ENCODE data around the gene TMEM203.

Gene TMEM203

DNA sequence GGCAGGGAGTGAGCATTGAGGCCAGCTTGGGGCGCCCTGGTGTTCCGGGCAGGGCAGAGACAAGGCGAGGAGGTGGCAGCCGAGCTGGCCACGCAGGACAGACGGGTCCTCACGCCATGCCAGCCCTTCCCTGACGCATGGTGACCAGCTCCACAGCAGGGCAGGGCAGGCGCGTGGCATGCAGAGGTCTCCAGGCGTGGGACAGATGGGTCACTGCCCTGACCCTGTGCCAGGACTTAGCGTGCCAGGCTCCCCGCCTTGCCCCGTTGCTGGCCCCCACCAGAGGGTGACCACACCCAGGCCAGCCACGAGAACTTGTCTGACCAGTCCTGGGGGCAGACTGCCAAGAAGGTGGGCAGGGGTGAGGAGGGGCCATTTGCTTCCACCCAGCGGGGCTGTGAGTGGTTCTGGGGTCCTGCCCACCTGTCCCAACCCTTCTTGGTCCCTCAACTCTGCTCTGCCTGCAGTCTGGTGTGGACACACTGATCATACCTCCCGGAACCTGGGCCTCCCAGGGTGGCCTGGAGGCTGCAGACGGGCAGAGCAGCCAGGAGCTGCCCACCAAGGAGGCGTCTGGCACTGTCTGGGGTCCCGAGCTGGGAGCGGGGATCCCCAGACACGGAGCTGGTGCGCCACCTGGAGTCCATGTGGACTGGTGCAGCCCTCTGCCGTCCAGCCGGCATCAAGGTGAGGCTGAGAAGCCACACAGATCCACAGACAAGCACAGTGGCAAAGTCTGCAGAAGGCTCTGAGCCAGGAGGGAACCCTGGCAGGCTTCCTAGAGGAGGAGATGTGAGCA lies 21.8 kb upstream of the TMEM203 start, which contains the start of gene RNF224:
Gene RNF224 (plus strand): TSS at position 449 of the 799 bp plus-strand sequence. CDS start 834 bp downstream, outside the sequence.
- no peak within 1 kb of the TSS for H3K4me3 ChIP-seq (ENCODE audit: control insufficient read depth, low read depth, low read length)
- TF ChIP-seq, protein P1, sequence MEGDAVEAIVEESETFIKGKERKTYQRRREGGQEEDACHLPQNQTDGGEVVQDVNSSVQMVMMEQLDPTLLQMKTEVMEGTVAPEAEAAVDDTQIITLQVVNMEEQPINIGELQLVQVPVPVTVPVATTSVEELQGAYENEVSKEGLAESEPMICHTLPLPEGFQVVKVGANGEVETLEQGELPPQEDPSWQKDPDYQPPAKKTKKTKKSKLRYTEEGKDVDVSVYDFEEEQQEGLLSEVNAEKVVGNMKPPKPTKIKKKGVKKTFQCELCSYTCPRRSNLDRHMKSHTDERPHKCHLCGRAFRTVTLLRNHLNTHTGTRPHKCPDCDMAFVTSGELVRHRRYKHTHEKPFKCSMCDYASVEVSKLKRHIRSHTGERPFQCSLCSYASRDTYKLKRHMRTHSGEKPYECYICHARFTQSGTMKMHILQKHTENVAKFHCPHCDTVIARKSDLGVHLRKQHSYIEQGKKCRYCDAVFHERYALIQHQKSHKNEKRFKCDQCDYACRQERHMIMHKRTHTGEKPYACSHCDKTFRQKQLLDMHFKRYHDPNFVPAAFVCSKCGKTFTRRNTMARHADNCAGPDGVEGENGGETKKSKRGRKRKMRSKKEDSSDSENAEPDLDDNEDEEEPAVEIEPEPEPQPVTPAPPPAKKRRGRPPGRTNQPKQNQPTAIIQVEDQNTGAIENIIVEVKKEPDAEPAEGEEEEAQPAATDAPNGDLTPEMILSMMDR (conservative IDR thresholded peaks at IDR 0.05; ENCODE audit: control insufficient read depth, insufficient read depth, low read depth, low read length), result peak; percentile 69

DNA sequence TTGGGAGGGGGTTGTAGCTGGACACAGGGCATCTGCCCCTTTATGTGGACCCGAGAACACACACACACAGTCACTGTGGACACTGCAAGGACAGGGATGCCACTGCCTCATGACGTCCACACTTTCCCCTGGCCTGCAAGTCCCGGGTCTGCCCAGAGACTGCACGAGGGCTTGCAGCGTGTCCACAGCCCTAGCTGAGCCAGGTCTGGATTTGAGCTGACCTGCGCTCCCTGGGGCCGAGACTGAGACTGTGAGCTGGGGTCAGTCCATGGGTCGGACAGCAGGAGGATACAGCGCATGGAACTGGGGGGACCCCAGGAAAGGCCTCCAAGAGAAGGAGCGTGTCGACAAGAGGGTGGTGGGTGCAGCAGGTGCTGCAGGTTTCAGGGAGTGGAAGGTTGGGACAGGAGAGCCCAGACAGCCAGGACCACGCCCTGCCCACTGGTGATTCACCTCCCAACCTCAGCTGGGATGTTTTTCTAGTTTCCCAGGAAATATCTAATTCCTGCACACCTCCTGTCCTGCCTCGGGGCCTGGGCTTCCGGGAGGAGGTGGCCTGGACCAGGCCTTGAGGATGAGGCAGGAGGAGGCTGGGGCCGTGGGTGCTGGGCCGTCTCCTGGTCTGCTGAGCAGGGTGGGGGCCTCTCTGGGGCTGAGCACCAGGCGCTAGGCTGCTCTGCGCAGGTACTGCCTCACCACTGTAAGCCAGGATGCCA lies 21.0 kb upstream of the TMEM203 start:
- no peak overlapping the region for H3K4me3 ChIP-seq (ENCODE audit: control insufficient read depth, low read depth, low read length)
- DNase-seq (ENCODE audit: low read depth), result no peak
- TF ChIP-seq, protein P1 (conservative IDR thresholded peaks at IDR 0.05; ENCODE audit: control insufficient read depth, insufficient read depth, low read depth, low read length), result no peak

More for the DNA sequence above, 21.8 kb upstream of the TMEM203 start, which contains the start of gene RNF224:
- peak; percentile 63 for DNase-seq (ENCODE audit: low read depth)

DNA sequence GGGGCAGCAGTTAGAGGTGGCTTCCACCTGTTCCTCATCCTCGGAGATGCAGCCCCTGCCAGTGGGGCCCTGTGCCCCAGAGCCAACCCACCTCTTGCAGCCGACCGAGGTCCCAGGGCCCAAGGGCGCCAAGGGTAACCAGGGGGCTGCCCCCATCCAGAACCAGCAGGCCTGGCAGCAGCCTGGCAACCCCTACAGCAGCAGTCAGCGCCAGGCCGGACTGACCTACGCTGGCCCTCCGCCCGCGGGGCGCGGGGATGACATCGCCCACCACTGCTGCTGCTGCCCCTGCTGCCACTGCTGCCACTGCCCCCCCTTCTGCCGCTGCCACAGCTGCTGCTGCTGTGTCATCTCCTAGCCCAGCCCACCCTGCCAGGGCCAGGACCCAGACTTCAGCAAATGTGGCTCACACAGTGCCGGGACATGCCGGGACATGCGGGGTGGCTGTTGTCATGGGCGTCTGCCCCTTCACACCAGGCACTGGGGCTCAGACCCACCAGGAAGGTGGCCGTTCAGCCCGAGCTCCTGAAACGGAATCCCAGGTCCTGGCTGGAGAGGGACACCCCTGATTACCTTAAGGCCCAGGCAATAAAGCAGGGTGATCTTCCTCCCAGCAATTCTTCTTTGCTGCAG lies 20.4 kb upstream of the TMEM203 start:
- H3K4me3 ChIP-seq (ENCODE audit: control insufficient read depth, low read depth, low read length), result no peak overlapping the region
- TF ChIP-seq, protein P1 (conservative IDR thresholded peaks at IDR 0.05; ENCODE audit: control insufficient read depth, insufficient read depth, low read depth, low read length), result no peak
- DNase-seq (ENCODE audit: low read depth), result no peak

DNA sequence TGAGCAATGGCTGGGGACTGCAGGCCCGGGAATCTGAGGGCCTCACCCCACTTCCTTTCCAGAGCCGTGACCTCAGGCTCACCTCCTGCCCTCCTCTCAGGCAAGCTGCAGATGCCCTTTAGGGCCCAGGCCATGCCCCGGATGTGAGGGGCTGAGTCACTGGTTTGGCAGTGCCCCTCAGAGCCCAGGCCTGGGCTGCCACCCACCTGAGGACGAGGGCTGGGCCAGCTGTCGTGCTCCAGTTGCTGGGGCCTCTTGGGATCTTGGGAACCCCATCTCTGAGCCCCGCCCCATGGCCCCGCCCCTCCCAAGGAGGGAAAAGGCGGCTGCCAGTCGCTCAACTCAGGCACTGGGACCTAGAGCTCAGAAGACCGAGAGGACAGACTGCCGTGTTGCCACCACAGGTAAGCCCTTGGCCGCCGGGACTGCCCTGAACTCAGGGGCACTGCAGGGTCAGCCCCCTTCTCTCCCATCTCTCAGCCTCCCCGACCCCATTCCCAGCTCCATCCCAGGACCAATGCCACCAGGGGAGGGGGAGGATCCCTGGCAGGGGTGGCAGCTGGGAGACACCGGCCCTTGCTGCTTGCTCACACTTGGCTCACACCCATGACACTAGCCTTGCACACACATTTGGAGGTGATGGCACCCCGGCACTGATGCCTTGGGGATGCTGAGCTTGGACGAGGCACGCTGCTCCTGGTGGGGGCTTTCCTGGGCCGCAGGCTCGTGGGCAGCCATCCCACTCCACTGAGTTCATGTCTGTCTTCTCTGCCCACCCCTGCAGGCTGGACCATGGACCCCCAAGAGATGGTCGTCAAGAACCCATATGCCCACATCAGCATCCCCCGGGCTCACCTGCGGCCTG lies 19.6 kb upstream of the TMEM203 start, which contains the start of gene CYSRT1:
Gene CYSRT1 (plus strand): TSS at position 345 of the 865 bp plus-strand sequence. CDS start 448 bp downstream, at position 793.
- TF ChIP-seq, protein P1 (conservative IDR thresholded peaks at IDR 0.05; ENCODE audit: control insufficient read depth, insufficient read depth, low read depth, low read length), result no peak
- H3K4me3 ChIP-seq (ENCODE audit: control insufficient read depth, low read depth, low read length), result peak within 1 kb of the TSS; percentile 62
- DNase-seq (ENCODE audit: low read depth), result no peak

DNA sequence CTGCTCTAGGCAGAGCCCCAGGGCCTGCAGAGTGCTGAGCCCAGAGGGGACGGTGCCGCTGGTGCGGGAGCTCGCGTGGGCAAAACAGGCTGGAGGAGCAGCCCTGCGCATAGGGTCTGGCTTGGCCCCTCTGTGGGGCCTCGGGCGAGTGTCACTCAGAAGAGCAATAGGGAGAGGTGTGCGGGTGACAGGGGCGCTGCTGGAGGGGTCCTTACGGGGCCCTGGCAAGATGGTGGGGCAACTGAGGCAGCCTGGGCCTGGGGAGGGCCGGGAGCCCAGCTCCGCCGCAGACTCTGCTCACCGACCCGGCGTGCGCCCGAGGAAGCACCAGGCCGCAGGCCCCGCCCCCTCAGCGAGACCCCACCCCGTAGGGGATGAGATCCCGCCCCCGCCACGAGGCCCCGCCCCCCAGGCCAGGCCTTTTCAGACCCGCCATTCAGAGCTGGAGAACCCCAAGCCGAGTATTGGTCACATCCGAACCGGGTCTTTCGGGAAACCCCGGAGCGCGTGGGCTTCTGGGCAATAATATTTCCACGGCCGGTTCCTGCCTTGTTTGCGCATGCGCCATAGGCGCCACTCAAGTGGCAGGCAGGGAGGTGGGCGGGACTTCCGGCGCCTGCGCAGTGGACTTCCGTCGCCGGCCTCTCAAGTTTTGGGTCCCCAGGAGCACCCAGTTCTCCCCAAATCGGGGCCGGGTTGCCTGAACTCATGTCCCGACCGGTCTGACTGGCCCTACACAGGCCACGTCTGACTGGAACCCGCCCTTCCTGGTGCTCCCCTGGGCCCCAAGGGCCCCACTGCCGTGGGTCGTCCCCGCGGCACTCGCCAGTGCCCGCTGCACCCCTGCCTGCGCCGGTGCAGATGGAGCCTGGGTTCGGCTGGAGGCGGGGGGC lies 17.9 kb upstream of the TMEM203 start:
- DNase-seq (ENCODE audit: low read depth), result peak; percentile 97
- peak overlapping the region; percentile 62 for H3K4me3 ChIP-seq (ENCODE audit: control insufficient read depth, low read depth, low read length)
- TF ChIP-seq, protein P1 (conservative IDR thresholded peaks at IDR 0.05; ENCODE audit: control insufficient read depth, insufficient read depth, low read depth, low read length), result no peak

All from fibroblast of mammary gland (primary cell).